ENCODE results near the gene TRPM1. TPM values are rescaled to one million over a fixed set of nuclear protein-coding genes. Genes with fewer than 3 reads are reported as not detected.

The TRPM1 gene
- total RNA-seq, 4 donors from 2014 or later: 0.19 to 1.8 TPM; not detected in 2

- ATAC-seq (ENCODE audit: low FRiP score) (no peak), DNase-seq (ENCODE audit: low spot score) (no peak)
- TF ChIP-seq CTCF (IDR thresholded peaks at IDR 0.05): no peak
Measured at GRCh38 chr15:31065824-31066223, 35.7 kb downstream of the TRPM1 start.

- no peak for TF ChIP-seq CTCF (IDR thresholded peaks at IDR 0.05)
- ATAC-seq (ENCODE audit: low FRiP score) (peak; percentile 18), DNase-seq (ENCODE audit: low spot score) (no peak)
Measured at GRCh38 chr15:31062911-31063310, 38.6 kb downstream of the TRPM1 start.

GRCh38 chr15:31062310-31062847, 39.1 kb downstream of the TRPM1 start:
- ATAC-seq (ENCODE audit: low FRiP score) (no peak), DNase-seq (ENCODE audit: low spot score) (no peak)
- TF ChIP-seq CTCF (IDR thresholded peaks at IDR 0.05): no peak

- DNase-seq (ENCODE audit: low spot score) (no peak), ATAC-seq (ENCODE audit: low FRiP score) (no peak)
- no peak for TF ChIP-seq CTCF (IDR thresholded peaks at IDR 0.05)
Measured at GRCh38 chr15:31060429-31061140, 40.9 kb downstream of the TRPM1 start.

- no peak for TF ChIP-seq CTCF (IDR thresholded peaks at IDR 0.05)
- no peak for ATAC-seq (ENCODE audit: low FRiP score)
- DNase-seq (ENCODE audit: low spot score): no peak
Measured at GRCh38 chr15:31058236-31058962, 43.1 kb downstream of the TRPM1 start.

- ATAC-seq (ENCODE audit: low FRiP score): no peak
- TF ChIP-seq CTCF (IDR thresholded peaks at IDR 0.05): no peak
- DNase-seq (ENCODE audit: low spot score): no peak
Measured at GRCh38 chr15:31051496-31052080, 49.9 kb downstream of the TRPM1 start.
